GM18502 (cell line): ENCODE measurements around the gene C19orf25.
"Not testable (repeated sequence)": the region's sequence is repeated elsewhere in the genome, so short reads cannot be mapped to it uniquely, and the experiment has no call there.

Experiments
- ATAC-seq: cut with Tn5 transposase; IDR thresholded peaks from one replicate; pipeline ENCODE4 v1.9.1; 2021; ENCODE audit warnings: mild to moderate bottlenecking; ENCODE audit not compliant: unreplicated experiment, poor library complexity

The C19orf25 gene

DNA sequence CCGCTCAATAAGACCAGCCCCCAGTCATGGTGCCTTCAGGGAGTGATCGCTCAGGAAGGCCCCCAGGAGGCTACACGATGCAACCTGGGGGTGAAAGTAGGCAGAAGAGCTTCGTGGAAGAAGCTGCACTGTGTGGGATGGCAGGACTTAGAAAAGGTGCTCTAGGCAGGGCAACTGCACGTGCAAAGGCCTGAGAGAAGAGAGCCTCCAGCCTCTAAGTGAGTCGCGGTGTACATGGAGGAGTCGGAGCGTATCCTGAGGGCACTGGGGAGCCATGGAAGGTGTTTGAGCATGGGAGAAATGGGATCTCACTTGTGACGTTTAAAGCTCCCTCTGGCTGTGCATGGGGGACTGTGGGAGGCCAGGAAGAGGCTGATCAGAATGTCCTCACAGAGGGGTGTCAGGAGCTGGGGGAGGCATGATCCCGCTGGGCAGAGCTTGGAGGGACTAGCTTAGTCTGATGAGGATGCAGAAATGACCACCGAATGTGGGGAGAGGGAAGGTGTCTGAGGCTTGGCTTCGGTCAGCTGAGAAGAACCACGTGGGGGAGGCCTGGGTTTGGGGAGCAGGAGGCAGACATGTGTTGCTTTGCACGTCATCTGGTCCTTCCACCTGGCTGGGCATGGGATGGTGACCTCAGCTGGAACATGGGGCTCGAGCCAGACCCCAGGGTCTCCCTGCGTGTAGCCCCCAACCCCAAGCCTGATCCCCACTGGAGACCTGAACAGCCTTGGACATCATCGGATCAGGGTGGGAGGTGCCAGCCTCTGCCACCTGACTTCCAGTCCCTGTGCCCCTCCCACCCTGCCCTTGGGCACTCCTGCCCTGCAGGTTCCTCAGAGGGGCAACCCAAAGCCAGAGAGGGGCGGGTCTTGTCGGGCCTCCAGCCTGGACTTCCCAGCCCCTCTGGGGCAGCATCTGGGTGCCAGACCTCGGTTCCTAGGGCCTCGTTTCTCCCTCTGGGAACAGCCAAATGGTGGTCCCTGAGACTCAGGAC is 28.0 kb downstream of the C19orf25 start:
- ATAC-seq, result no peak

DNA sequence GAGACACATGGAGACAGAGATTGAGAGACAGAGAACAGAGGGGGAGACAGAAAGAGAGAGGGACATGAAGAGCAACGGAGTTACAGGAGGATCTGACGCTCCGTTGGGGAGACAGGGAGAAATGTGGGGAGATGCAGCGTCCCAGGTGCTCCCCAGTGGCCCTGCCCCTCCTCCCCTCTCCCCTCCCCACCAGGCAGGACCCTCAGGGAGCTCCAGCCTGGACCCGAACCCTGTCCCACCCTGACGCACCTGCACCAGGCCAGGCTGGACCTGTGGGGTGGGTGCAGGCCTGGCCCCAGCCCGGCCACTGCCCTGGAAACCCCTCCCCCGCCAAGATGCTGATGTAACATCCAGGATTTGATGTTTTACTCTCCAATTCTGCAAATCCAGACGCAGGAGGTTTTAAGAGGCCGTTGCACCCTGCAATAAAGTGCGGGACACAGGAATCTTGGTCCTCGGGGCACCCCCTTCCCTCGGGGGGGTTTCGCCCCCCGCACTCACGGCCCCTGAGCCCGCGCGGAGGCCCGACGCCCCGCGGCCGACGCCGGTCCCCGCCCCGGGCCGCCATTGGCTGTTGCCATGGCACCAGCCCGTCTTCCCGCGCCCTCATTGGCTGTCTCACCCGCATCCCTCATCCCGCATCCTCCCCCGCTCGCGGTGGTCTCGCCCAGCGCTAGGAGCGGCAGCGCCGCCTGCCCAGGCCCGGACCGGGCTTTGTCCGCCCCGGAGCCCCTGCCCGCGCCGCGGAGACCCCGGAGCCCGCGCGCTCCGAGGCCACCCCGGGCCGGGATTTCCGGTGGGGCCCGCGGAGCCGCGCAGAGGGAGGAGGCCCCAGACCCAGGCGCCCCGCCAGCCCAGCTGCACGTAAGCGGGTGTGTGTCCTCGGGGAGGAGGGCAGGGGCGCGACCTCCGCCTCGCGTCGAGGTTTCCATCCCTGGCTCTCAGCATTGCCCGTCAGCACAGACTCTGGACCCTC is 29.3 kb downstream of the C19orf25 start, which contains the start of gene APC2:
TSS of gene APC2 (plus strand) at position 655 of the 976 bp plus-strand sequence. CDS start 2,881 bp downstream, outside the sequence.
- ATAC-seq, result no peak

DNA sequence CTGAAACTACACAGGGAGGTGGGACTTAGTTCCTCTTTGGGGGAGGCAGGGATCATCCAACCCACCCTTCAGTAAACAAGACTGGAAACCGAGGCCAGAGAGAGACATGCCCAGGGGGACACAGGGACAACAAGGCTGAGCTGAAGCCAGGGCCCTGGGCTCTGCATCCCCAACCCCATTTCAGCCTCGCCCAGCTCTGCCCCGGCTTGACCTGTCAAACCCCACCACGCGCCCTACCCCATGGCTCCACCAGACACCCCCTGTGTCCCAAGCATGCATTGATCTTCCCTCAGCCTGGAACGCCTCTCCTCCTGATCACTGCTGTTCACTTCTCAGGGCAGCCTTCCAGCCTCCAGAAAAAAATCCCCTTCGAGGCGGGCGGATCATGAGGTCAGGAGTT is 31.1 kb downstream of the C19orf25 start:
- no peak for ATAC-seq

DNA sequence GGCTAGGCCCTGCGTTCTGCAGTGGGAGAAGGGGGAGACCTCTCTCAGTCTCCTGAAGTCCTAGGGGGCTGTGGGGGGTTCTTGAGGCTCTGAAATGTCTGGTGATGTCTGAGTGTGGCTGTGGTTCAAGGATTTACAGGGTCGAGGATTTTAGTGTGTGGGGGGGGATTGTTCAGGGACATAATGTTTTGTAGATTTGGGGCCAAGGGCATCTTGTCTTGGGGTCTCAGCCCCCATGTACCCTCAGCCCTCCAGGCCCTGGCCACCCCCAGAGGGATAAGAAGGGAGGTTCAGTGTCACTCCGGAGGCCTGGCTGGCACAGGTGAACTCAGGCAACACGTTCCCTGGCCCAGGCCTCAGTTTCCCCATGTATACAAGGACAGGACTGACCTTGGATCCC is 31.5 kb downstream of the C19orf25 start:
- no peak for ATAC-seq

DNA sequence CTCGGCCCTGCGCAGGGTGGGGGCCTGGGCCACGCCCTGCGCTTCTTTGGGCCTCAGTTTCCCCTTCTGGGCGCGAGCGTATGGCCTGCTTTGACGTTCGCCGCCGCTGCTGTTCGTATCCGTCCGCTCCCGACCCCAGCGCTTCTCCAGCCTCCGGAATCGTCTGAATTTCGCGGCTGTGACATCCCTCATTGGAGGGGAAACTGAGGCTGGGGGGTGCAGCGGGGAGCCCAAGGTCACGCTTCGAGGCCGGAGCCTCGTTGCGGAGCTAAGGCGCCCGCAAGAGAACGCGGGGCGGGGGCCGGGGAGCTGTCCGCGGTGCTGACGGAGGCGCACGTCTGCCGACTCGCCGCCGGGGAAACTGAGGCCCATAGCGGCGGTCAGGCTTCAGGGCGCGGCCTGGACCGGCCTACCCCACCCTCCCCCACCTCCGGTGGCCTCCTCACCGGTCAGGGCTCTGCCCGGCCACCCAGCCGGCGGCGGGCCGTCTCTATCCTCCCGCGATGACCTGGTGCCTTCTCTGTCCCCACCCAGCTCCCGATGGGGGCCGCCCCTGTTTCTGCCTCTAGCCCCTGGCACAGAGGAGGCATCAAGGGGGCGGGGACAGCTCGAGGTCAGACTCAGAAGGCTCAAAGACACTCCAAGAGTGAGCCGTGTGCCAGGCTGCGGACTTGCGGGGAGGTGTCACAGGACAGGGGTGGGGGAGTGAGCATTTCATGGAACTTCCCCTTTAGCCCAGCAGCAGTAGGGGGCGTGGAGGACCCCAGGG is 32.1 kb downstream of the C19orf25 start:
- ATAC-seq, result no peak

DNA sequence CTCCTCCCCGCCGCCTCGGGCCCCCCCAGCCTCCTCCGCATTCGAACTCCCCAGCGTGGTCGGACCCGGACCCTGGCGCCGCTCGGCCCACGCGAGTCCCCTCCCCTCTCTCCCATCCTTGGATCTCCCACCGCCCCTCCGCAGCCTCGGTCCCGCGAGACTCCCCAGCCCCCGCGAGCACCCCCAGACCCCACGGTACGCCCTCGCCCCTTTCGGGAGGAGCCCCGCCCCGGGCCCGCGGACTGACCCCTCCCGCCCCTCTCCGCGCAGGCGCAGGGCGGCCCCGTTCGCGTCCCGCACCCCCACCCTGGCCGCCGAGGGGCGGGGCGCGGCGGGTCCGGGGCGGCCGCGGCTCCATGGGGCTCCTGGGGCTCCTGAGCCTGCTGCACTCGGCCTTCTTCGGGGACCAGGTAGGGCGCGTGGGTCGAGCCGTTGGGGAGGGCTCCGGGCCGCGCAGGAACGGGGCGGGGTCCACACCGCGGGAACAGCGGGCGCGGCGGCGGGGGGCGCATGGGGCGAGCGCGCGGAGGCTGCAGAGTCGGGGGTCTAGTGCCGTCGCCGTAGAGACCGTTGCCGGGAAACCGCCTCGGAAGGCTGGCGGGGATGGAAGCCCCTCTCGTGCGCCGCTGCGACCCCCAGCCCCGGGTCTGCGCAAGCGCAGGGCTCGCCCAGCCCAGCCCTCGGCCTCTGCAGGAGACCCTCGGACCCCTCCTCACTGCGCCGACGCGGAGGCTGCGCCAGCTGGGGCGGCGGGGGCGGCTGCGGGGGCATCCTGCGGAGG is 32.9 kb downstream of the C19orf25 start:
- ATAC-seq, result no peak

DNA sequence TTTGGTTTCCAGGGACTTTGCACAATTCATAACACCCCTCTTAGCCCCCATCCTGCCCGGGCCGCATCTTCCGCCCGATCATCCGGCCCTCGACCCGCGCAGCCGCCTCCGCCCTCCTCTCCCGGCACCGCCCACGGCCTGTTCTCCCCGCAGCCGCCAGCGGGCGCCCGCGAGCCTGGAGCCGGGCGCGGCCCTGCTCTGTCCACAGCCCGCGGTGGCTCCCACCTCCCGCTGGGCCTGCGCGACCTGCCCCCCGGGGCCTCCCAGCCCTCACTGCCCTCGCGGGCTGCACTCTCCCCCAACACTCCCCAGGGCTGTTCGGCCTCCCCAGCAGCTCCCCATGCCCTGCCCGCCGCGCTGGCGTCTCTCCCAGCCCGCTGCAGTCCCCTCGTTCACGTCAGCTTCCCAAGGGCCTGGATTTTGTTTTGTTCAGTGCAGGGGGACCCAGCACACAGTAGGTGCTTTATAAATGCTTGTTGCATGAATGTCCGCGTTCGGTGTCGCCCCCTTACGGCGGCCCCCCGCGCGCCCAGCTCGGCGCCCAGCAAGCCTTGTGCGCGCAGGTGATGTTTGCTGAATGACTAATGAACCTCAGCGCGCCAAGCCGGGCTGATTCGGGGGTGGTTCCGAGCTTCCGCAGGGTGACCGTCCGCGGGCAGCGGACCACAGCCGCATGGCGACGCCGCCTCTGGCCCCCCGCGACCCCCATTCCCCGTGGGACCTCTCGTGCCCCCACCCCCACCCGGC is 33.7 kb downstream of the C19orf25 start:
- ATAC-seq, result no peak

DNA sequence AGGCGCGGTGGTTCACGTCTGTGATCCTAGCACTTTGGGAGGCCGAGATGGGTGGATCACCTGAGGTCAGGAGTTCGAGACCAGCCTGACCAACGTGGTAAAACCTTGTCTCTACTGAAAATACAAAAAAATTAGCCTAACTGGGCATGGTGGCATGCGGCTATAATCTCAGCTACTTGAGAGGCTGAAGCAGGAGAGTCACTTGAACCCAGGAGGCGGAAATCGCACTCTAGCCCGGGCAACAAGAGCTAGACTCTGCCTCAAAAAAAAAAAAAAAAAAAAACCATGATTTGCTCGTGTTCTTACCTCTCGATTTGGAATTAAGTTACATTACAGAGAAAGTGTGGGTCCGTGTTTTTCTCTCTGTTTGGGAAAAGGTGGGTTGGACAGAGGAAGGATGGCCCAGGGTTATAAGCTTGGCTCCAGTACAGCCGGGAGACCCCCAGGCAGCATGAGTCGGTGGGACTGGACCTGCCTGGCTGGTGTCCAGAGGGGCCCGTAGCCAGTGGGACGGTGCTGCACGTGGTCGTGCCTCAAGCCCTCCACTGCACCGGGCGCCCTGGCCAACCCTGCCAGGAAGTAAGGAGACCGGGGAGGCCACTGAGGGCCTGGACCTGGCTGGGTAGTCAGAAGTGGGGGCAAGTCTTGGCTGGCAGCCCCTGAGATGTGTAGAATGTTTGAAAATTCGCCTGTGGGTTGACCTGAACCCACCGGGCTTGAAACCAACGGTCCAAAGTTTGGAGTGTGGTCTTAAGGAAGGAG is 37.2 kb downstream of the C19orf25 start:
- no peak for ATAC-seq

DNA sequence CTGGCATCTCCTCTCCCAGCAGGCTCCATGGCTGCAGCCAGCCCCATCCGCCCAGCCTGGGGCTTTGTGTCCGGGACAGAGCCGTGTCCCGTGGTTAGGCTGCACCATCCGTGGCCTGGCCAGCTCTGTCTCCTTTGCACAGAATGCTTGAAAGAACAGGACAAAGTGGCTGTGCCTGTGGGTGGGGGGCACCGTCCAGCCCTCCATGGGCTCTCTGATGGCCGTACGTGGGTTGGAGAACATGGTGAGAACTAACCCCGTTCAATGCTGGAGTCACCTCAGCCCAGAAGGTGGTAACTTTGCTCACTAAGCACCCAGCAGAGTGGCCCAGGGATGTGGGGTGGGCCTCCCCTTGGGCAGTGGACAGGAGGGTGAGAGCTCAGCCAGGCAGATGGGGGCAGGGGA is 38.0 kb downstream of the C19orf25 start:
- no peak for ATAC-seq

DNA sequence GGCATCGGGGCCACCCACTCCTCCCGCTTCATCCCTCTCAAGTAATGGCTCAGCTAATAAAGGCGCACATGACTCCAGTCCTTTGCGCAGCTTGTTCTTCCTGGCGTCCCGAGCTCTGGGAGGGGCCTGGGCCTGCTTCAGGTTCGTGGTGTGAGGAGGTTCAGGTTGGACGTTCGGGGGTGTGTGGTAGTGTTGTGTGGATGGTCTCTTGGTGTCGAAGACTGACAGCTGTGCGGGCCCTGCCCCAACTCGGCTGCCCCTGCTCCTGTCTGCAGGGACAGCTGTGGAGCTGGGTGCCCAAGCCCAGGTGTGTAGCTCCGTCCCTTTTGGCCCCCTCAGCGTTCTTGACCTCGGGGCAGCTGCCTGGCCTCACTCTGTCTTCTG is 38.6 kb downstream of the C19orf25 start:
- no peak for ATAC-seq

DNA sequence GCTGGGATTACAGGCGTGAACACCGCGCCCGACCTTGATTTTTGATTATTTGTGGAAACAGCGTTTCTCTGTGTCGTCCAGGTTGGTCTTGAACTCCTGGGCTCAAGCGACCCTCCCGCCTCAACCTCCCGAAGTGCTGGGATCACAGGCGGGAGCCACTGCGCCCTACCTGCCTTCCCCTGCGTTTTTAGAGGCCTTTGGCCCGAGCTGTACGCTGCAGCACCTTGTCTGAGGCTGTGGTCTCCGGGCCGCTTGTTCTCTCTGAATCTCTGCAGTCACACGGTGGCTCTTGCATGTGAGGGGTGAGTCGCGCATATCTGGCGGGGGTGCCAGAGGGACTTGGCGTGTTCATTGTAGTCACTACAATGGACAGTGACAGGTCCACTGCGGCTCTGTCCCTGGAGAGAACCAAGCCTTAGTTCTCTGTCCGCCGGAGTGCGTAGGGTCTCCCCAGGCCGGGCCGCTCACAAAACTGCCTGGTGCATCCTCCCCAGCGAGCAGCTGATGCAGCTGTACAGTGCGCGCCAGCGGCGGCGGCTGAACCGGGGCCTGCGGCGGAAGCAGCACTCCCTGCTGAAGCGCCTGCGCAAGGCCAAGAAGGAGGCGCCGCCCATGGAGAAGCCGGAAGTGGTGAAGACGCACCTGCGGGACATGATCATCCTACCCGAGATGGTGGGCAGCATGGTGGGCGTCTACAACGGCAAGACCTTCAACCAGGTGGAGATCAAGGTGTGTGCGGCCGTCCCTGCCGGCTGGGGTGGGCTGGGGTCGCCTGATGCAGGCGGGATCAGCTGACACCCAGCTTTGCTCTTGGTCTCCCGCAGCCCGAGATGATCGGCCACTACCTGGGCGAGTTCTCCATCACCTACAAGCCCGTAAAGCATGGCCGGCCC is 39.2 kb downstream of the C19orf25 start:
- ATAC-seq, result not testable (repeated sequence)

DNA sequence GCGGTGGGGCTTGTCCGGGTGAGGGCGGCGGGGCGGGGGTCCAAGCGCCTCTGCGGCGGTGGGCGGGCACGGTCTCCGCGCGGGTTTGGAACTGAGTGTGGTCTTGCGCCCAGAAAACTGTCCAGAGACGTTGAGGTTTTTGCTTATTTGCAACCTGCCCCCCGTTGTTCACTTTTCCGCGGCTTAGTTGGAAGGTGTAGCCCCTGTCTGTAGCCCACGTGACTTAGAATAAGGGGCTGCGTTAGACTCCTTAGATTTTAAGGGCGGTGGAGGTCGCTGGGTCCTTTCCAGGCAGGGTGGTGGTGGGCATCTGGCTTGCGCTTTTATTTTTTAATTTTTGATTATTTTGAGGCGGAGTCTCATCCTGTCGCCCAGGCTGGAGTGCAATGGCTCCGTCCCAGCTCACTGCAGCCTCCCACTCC is 40.1 kb downstream of the C19orf25 start:
- no peak for ATAC-seq

DNA sequence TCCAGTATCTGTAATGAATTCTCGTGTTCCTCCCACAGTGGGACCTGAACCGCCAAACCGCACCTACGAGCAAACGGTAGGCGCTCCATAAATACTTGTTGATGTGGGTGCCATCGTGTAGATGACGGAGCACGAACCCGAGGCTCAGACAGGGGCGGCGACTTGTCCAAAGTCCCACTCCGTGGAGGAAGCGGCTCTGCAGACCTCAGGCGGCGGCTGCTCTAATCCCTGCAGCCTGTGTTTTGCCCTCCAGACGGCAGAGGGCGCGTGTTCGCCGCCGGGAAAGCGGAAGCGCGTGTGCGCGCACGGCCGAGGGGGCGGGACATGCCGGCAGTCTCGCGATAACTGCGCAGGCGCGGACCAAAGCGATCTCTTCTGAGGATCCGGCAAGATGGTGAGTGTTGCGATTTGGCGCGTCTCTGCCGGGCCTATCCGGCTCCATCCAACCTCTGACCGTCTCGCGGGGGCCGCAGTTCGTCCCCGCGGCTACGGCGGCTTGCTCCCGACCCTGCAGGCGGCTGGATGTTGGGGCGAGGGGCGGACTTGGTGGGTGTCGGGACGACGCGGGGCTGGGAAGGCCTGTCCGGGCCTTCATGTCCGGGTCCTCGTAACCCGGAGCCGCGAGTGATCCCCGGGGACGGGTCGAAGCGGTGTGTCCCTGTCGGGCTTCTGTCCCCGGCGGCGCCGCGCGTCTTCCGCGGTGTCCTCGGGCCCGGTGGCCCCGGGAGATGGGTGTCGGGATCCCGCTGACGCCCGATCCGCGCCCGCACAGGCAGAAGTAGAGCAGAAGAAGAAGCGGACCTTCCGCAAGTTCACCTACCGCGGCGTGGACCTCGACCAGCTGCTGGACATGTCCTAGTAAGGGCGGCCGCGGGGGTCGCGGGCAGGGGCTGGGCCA is 40.7 kb downstream of the C19orf25 start, which contains the start of gene RPS15:
TSS of gene RPS15 (plus strand) at position 362 of the 898 bp plus-strand sequence. CDS start at position 392, 30 bp downstream.
- peak; percentile 80 for ATAC-seq

DNA sequence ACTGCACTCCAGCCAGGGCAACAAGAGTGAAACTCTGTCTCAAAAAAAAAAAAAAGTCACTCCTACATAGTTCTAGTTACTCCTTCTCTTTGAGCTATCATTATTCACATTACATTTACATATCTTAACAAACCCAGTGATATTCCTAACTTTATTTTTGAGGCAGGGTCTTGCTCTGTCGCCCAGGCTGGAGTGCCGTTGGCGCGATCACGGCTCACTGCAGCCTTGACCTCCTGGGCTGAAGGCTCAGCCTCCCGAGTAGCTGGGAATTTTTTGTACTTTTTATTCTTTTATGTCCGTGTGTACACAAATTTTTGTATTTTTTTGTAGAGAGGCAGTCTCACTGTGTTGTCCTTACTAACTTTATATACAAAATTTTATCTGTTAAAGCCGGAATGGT is 41.4 kb downstream of the C19orf25 start:
- no peak for ATAC-seq

DNA sequence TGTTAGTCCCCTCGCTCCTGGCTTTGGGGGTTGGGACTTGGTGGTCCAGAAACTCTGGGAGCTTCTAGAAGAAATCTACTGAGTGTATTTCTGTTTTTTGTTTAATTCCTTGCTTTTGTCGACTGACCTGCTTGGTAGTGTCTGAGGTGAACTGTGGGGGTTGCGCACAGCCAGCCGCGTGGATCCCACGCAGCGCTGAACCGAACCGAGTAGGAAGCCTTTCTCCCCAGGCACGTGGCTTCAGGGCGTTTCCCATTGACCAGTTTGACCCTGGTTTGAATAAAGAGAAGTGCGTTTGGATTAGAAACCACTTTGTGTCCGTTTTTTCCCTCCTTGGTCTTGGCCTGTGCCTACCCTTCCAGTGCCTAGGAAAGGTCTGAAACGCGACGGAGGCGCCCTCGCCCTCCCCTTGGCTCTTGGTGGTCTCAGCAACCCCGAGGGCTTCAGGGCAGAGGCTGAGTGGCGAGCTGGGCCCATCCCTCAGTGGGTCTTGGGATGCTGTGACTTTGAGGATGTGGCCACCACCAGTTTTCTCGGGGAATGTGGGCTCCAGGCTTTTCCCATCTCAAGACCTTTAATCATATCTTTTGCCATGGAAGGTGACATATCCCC is 43.5 kb downstream of the C19orf25 start:
- ATAC-seq, result no peak
